Hepatocyte (in vitro differentiated cells): ENCODE data around the gene TMPRSS4.

Source experiments
- CTCF ChIP-seq: fragments of 200-600 bp; sonication (generic); IDR thresholded peaks from 2 replicates; pipeline ENCODE4 v1.5.1; 2016; ENCODE audit warnings: antibody characterized with exemption, mild to moderate bottlenecking; ENCODE audit not compliant: poor library complexity
- EZH2 ChIP-seq: fragments of 200-600 bp; sonication (generic); IDR thresholded peaks from 2 replicates; pipeline ENCODE4 v1.6.1; 2016; ENCODE audit warnings: antibody characterized with exemption, mild to moderate bottlenecking, borderline replicate concordance

- TF ChIP-seq CTCF: no peak
- no peak for TF ChIP-seq EZH2
Measured at GRCh38 chr11:118090545-118091162, 13.8 kb downstream of the TMPRSS4 start.
